Measurements from ENCODE around the gene ZBED3.

ZBED3 gene

GRCh38 chr5:77102549-77102948 lies 15.5 kb upstream of the ZBED3 start:
- ChIA-PET CTCF (interaction anchor here (1.1 kb wide), 1 partner anchor 25 kb away, joined by 4 read pairs; no protein-coding TSS in a partner anchor), POLR2A (no interaction called here)
- no peak for TF ChIP-seq CTCF (IDR thresholded peaks at IDR 0.05; ENCODE audit: insufficient read depth, low read length, missing control alignments)

GRCh38 chr5:77101298-77101697 lies 14.2 kb upstream of the ZBED3 start:
- no peak for TF ChIP-seq CTCF (IDR thresholded peaks at IDR 0.05; ENCODE audit: insufficient read depth, low read length, missing control alignments)
- no peak overlapping the region for H3K4me3 ChIP-seq (ENCODE audit: low read depth, low read length)
- ChIA-PET POLR2A (interaction anchor here (0.6 kb wide), 1 partner anchor 187 kb away, joined by 3 read pairs; no protein-coding TSS in a partner anchor), CTCF (interaction anchor here (0.9 to 1.2 kb wide), 2 partner anchors 40 to 391 kb away, joined by 3 read pairs; no protein-coding TSS in a partner anchor)
- DNase-seq (ENCODE audit: low read depth, low spot score) = no peak

More at GRCh38 chr5:77102549-77102948, 15.5 kb upstream of the ZBED3 start:
- no peak for DNase-seq (ENCODE audit: low read depth, low spot score)
- no peak overlapping the region for H3K4me3 ChIP-seq (ENCODE audit: low read depth, low read length)

- ChIA-PET POLR2A (no interaction called here), CTCF (interaction anchor here (1.0 to 1.2 kb wide), 2 partner anchors 9 to 18 kb away, joined by 3 read pairs; no protein-coding TSS in a partner anchor)
- no peak for DNase-seq (ENCODE audit: low read depth, low spot score)
Observed at GRCh38 chr5:77095189-77095588, 8.1 kb upstream of the ZBED3 start.

GRCh38 chr5:77087484-77088261 lies 588 bp upstream of the ZBED3 start:
- CTCF ChIA-PET = interaction anchor here (1.8 to 5.1 kb wide), 2 partner anchors 10 to 405 kb away, joined by 12 to 73 read pairs; partner anchors contain the start of gene WDR41
- no peak for DNase-seq (ENCODE audit: low read depth, low spot score)
- POLR2A ChIA-PET = no interaction called here
- TF ChIP-seq CTCF (IDR thresholded peaks at IDR 0.05; ENCODE audit: insufficient read depth, low read length, missing control alignments) = no peak
- peak overlapping the region; percentile 73 for H3K4me3 ChIP-seq (ENCODE audit: low read depth, low read length)

More at GRCh38 chr5:77095189-77095588, 8.1 kb upstream of the ZBED3 start:
- TF ChIP-seq CTCF (IDR thresholded peaks at IDR 0.05; ENCODE audit: insufficient read depth, low read length, missing control alignments) = no peak
- no peak overlapping the region for H3K4me3 ChIP-seq (ENCODE audit: low read depth, low read length)

- ChIA-PET CTCF (interaction anchor here (1.0 to 5.1 kb wide), 4 partner anchors 9 to 218 kb away, joined by 3 to 73 read pairs (median 4); no protein-coding TSS in a partner anchor), POLR2A (interaction anchor here (0.6 kb wide), 1 partner anchor 608 kb away, joined by 4 read pairs; no protein-coding TSS in a partner anchor)
- H3K4me3 ChIP-seq (ENCODE audit: low read depth, low read length) = peak overlapping the region; percentile 73
- no peak for DNase-seq (ENCODE audit: low read depth, low spot score)
- TF ChIP-seq CTCF (IDR thresholded peaks at IDR 0.05; ENCODE audit: insufficient read depth, low read length, missing control alignments) = no peak
Observed at GRCh38 chr5:77086368-77086688, 757 bp downstream of the ZBED3 start.

GRCh38 chr5:77083088-77083487 lies 4.0 kb downstream of the ZBED3 start:
- ChIA-PET CTCF (interaction anchor here (0.6 to 1.1 kb wide), 3 partner anchors 15 to 62 kb away, joined by 3 to 5 read pairs (median 3); no protein-coding TSS in a partner anchor), POLR2A (no interaction called here)
- no peak overlapping the region for H3K4me3 ChIP-seq (ENCODE audit: low read depth, low read length)
- TF ChIP-seq CTCF (IDR thresholded peaks at IDR 0.05; ENCODE audit: insufficient read depth, low read length, missing control alignments) = no peak
- no peak for DNase-seq (ENCODE audit: low read depth, low spot score)

Measured in AG04449 (cell line).